ENCODE measurements around the gene GLI1. TPM values are rescaled to one million over a fixed set of nuclear protein-coding genes. Genes with fewer than 3 reads are reported as not detected.
"Not testable (repeated sequence)": the region's sequence is repeated elsewhere in the genome, so short reads cannot be mapped to it uniquely, and the experiment has no call there.

GLI1 gene
- 0.43 and 0.83 TPM in 2 replicates for polyA plus RNA-seq (2014; cell fraction: cytosol; rRNA removed)
- polyA plus RNA-seq (2014; cell fraction: nucleus; rRNA removed): 0.33 and 0.54 TPM in 2 replicates

DNA sequence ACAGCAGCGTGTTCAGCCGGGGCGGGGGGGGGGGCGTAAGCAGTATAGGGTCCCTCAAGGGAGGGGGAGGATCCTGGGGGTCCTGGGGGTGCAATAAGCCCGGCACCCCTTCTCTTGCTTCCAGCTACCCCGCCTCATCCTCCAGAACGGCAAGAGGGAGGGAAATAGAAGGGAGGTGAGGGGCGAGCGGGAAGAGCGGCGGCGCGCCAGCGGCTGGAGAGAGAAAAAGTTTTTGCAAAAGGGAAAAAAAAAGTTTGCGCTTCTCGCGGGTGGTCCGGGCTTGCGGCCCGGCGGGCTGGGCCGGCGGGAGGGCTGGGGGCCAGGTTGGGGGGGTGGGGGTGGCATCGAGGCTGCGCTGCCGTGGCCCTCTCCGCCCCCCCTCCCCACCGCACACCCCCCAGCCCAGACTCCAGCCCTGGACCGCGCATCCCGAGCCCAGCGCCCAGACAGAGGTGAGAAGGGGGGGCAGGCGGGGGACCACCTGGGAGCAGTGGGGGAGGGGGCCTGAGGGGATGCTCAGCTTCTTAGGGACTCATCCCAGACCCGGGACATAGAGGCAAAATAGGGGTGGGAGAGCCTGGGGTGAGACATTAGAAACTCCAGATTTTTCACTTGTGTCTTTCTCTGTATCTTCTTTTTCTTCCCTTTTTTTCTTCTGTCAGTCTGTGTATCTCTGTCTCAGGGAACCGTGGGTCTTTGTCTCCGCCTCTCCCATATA lies at the start of gene GLI1:
TSS of gene GLI1 (plus strand) at position 36 of the 718 bp plus-strand sequence. CDS start 3,907 bp downstream, outside the sequence.
- DNase-seq (ENCODE audit: low spot score): no peak

GRCh38 chr12:57410534-57410933 lies 49.1 kb upstream of the GLI1 start:
- no peak for DNase-seq (ENCODE audit: low spot score)

DNA sequence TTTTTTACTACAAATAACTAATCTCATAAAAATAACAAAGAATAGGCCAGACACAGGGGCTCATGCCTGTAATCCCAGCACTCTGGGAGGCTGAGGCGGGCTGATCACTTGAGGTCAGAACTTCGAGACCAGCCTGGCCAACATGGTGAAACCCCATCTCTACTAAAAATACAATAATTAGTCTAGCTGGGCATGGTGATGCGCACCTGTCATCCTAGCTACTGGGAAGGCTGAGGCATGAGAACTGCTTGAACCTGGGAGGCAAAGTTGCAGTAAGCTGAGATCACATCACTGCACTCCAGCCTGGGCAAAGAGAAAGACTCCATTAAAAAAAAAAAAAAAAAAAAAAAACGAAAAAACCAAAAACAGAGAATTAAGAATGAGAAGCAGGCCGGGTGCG lies 45.4 kb upstream of the GLI1 start:
- DNase-seq (ENCODE audit: low spot score): not testable (repeated sequence)

DNA sequence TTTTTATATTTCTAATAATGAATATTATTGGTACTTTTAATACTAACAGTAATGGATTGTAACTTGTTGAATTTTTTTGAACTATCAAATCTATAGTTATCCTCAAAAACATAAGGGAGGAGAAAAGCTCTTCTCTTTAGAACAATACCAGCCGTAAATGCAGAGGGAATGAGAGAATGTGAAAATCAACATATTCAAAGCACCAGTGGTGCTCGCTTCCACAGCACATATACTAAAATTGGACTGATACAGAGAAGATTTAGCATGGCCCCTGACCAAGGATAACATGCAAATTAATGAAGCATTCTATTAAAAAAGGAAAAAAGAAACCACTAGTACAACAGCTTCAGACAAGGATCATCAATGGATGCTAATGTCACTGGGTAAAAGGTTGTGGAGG lies 44.5 kb upstream of the GLI1 start:
- DNase-seq (ENCODE audit: low spot score): no peak

DNA sequence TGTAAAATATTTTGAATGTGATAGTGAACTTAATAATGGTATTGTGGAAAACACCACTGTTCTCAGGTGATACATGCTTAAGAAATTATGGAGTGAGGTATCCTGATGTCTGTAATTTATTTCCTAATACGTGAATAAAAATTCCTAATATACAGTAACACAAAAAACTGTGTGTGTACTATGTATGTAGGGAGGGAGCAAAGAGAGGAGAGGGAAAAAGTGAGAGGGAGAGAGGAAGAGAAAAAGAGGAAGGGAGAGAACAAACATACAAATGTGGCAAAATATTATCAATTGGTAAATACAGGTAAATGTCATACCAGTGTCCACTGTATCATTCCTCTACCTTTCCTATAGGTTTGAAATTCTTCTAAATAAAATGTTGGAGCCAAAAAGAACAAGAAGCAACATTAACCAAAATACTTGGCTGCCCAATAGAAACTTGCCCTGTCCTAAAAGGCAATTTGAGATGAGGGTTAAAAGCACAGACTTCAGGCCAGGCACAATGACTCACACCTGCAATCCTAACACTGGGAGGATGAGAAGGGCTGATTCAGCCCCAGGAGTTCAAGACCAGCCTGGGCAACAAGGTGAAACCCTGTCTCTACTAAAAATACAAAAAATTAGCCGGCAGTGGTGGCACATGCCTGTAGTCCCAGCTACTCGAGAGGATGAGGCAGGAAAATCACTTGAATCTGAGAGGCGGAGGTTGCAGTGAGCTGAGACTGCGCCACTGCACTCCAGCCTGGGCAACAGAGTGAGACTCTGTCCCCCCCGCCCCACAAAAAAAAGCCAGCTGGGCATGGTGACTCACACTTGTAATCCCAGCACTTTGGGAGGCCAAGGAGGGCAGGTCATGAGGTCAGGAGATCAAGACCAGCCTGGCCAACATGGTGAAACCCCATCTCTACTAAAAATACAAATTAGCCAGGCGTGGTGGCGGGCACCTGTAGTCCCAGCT lies 43.3 kb upstream of the GLI1 start:
- DNase-seq (ENCODE audit: low spot score): no peak

- DNase-seq (ENCODE audit: low spot score): no peak
Observed at GRCh38 chr12:57418255-57418654, 41.3 kb upstream of the GLI1 start.

GRCh38 chr12:57419495-57419894 lies 40.1 kb upstream of the GLI1 start:
- DNase-seq (ENCODE audit: low spot score): no peak

DNA sequence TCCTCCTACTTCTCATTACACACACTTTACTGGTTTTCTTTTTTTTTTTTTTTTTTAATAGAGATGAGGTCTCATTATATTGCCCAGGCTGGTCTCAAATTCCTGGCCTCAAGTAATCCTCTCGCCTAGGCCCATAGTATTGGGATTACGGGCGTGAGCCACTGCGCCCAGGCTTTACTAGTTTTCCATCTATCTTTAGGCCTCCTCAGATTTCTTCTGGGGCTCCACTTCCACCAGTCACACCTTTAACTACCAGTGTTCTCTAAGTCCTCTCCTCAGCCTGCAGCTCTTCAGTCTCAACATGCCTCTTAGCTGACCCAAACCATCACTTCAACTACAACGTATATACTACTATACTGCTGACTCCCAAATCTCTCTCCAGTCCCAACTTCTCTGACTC lies 39.1 kb upstream of the GLI1 start:
- no peak for DNase-seq (ENCODE audit: low spot score)

DNA sequence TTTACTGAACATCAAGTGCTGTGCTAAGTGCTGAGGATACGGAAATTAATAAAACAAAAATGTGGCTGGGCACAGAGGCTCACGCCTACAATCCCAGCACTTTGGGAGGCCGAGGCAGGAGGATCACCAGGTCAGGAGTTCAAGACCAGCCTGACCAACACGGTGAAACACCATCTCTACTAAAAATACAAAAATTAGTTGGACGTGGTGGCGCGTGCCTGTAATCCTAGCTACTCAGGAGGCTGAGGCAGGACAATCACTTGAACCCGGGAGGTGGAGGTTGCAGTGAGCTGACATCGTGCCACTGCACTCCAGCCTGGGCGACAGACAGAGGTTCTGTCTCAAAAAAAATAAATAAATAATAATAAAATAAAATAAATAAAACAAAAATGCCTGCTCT lies 32.6 kb upstream of the GLI1 start:
- not testable (repeated sequence) for DNase-seq (ENCODE audit: low spot score)

GRCh38 chr12:57428965-57429364 lies 30.6 kb upstream of the GLI1 start:
- no peak for DNase-seq (ENCODE audit: low spot score)

- no peak for DNase-seq (ENCODE audit: low spot score)
Observed at GRCh38 chr12:57429473-57430111, 30.0 kb upstream of the GLI1 start.

GRCh38 chr12:57430112-57430930 lies 29.3 kb upstream of the GLI1 start:
- no peak for DNase-seq (ENCODE audit: low spot score)

DNA sequence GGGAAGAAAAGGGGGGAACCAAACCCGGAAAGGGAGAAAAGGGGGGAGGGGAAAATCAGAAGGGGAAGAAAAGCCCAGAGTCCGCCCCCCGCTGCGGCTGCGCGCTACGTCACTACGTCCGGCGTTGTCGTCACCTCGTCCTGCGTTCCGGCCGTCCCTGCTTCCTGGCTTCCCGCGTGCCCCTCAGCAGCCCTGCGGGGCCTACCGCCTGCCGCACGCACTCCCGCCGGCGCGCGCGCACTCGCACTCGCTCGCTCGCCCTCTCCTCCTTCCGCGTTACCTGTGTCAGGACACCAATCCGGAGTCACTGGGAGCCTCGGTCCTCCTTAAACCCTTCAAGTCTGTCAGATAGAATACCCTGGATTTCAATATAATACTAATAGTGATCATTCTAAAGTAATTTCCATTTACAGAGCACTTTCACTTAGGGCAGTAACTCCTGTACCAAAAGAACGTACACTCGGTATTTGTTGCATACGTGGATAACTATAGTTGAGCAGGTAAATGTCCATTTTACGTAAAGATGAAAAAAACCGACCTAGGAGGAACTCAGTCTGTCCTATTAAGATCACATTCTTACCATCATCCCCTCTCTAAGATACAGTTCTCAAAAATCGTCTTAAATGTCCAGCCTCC lies 28.5 kb upstream of the GLI1 start, which contains the start of gene R3HDM2:
TSS of gene R3HDM2 (minus strand) at position 113 of the 636 bp plus-strand sequence. CDS start 120,615 bp downstream, outside the sequence.
- DNase-seq (ENCODE audit: low spot score): peak; percentile 94

DNA sequence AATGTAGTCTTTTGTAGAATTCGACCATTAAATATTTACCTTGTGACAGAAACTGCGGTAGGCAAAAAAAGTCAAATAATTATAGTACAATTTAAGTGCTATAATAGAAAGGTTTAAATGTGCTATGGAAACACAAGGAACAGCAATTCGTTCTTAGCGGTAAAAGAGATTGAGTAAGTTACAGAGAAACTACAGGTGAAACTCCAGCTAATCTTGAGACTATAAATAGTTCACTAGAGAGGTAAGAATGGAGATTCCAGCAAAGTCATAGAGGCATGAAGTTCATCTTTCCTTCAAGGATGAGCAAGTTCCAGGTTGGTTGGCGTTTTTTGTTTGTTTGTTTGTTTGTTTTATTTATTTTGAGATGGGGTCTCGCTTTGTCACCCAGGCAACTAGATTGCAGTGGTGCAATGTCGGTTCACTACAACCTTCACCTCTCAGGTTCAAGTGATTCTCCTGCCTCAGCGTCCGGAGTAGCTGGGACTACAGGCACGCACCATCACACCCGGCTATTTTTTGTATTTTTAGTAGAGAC lies 27.9 kb upstream of the GLI1 start:
- DNase-seq (ENCODE audit: low spot score): no peak

- DNase-seq (ENCODE audit: low spot score): no peak
Observed at GRCh38 chr12:57433370-57433769, 26.2 kb upstream of the GLI1 start.

- DNase-seq (ENCODE audit: low spot score): no peak
Observed at GRCh38 chr12:57434517-57435223, 24.9 kb upstream of the GLI1 start, which contains the start of gene INHBC. Gene INHBC (plus strand): TSS chr12:57434784. CDS start chr12:57434887, 103 bp downstream.

- DNase-seq (ENCODE audit: low spot score): no peak
Observed at GRCh38 chr12:57435293-57435692, 24.3 kb upstream of the GLI1 start.

GRCh38 chr12:57438400-57438799 lies 21.2 kb upstream of the GLI1 start:
- DNase-seq (ENCODE audit: low spot score): no peak

DNA sequence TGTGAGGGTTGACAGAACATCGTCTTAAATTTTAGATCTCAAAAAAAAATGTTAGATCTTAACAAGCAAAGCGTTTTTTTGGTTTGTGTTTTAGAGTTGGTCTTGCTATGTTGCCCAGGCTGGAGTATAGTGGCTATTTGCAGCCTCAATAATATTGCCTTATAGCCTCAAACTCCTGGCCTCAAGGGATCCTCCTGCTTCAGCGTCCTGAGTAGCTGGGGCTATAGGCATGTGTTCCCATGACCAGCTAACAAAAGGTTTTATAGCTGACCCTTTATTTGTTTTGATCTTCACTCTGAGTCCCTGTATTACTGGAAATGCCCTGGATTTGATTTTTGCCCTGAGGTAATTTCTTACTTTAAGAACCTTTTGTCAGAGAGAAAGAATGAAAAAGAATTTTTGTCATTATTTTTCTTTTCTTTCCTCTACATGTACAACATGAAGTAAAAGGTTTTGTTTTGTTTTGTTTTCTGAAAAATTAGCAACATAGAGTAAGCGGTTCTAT lies 19.8 kb upstream of the GLI1 start:
- no peak for DNase-seq (ENCODE audit: low spot score)
